GM12878 (cell line): ENCODE results near the gene NAA38. TPM values are rescaled to one million over a fixed set of nuclear protein-coding genes. Genes with fewer than 3 reads are reported as not detected.

Experiments
- ATAC-seq: fragments of 200-7000 bp; cut with Tn5 transposase; 3 replicates; pipeline ENCODE4 v1.9.1; 2020; ENCODE audit warnings: mild to moderate bottlenecking, moderate library complexity
- BruUV-seq: library from RNA; stranded (reverse); fragments of 400-500 nt; replicated peaks from 2 replicates; lab custom pipeline; 2021; lab: Mats Ljungman, UMichigan
- CTCF ChIA-PET: fragments of 300-600 bp; sonication (Branson Sonifier 250); formaldehyde crosslinking; extraction: SDS; loops from one replicate; lab custom pipeline; 2021; ENCODE audit warnings: inconsistent platforms; lab: Yijun Ruan, JAX
- POLR2A ChIA-PET: fragments of 350-600 bp; formaldehyde crosslinking; extraction: SDS; loops from one replicate; lab custom pipeline; 2021; ENCODE audit warnings: inconsistent platforms; lab: Charles Lee
- RAD21 ChIA-PET: fragments of 300-600 bp; sonication (Branson Sonifier 250); formaldehyde crosslinking; loops from one replicate; lab custom pipeline; 2023; ENCODE audit warnings: antibody characterized with exemption; ENCODE audit not compliant: unreplicated experiment; lab: Charles Lee
- SMC1A ChIA-PET: fragments of 300-600 bp; sonication (Branson Sonifier 250); formaldehyde crosslinking; loops from one replicate; lab custom pipeline; 2023; ENCODE audit not compliant: unreplicated experiment, uncharacterized antibody; lab: Charles Lee
- DNase-seq: peaks from one replicate; pipeline ENCODE4 v3.0.0-alpha.2; 2011; ENCODE audit warnings: low read depth, low spot score
- FAIRE-seq: peaks from 3 replicates; lab custom pipeline; 2011; peaks lifted over from hg19 to GRCh38; lab: Jason Lieb, UNC
- H2AFZ ChIP-seq: 2 replicates; pipeline ENCODE4 v1.6.0; 2011; ENCODE audit warnings: low read depth, low read length, control low read depth; ENCODE audit not compliant: control insufficient read depth
- H3K27ac ChIP-seq: 2 replicates; pipeline ENCODE4 v1.5.1; 2011; ENCODE audit warnings: control low read depth; ENCODE audit not compliant: control insufficient read depth, insufficient read depth
- H3K27me3 ChIP-seq, 2 experiments: replicated peaks in 1 of 2; 2 replicates each; pipeline versions ENCODE4 v1.6.0 to v1.6.1; 2011; ENCODE audit warnings: low read length in 1 of 2; ENCODE audit not compliant: control insufficient read depth in 2 of 2, insufficient read depth in 2 of 2
- H3K36me3 ChIP-seq, 2 experiments: 2 replicates each; pipeline ENCODE4 v1.5.1; 2011; ENCODE audit warnings: low read length in 1 of 2; ENCODE audit not compliant: control insufficient read depth in 2 of 2, insufficient read depth in 2 of 2
- H3K4me1 ChIP-seq: 2 replicates; pipeline ENCODE4 v1.6.1; 2011; ENCODE audit warnings: mild to moderate bottlenecking, low read length, moderate library complexity, mixed read lengths; ENCODE audit not compliant: control insufficient read depth, insufficient read depth
- H3K4me2 ChIP-seq: 2 replicates; pipeline ENCODE4 v1.6.0; 2011; ENCODE audit warnings: control low read depth; ENCODE audit not compliant: control insufficient read depth, insufficient read depth
- H3K4me3 ChIP-seq: fragments of 200-600 bp; sonication (generic); 2 replicates; pipeline ENCODE4 v1.5.1; 2016
- H3K79me2 ChIP-seq: 2 replicates; pipeline ENCODE4 v1.6.0; 2011; ENCODE audit warnings: low read length; ENCODE audit not compliant: control insufficient read depth, insufficient read depth
- H3K9ac ChIP-seq: 2 replicates; pipeline ENCODE4 v1.8.0; 2011; ENCODE audit warnings: low read length, control low read depth, mixed read lengths; ENCODE audit not compliant: control insufficient read depth, insufficient read depth
- H3K9me3 ChIP-seq: replicated peaks from 3 replicates; pipeline ENCODE4 v1.5.1; 2011; ENCODE audit warnings: mild to moderate bottlenecking, low read length; ENCODE audit not compliant: control insufficient read depth, insufficient read depth
- H4K20me1 ChIP-seq: 2 replicates; pipeline ENCODE4 v1.6.0; 2011; ENCODE audit not compliant: control insufficient read depth, insufficient read depth
- ATF7 ChIP-seq: fragments of 450-650 bp; IDR thresholded peaks from 2 replicates; pipeline ENCODE4 v1.6.1; 2016; ENCODE audit warnings: low read depth, mild to moderate bottlenecking
- BCLAF1 ChIP-seq: fragments of 450-650 bp; IDR thresholded peaks from 2 replicates; pipeline ENCODE4 v1.6.1; 2017; ENCODE audit warnings: antibody characterized with exemption, mild to moderate bottlenecking, moderate library complexity
- BHLHE40 ChIP-seq, 2 experiments: fragments of 450-650 bp in 1 of 2; IDR thresholded peaks; 2 replicates each; pipeline ENCODE4 v1.6.1; 2011 to 2017; ENCODE audit warnings: low read depth in 2 of 2, borderline replicate concordance in 1 of 2, improper control_type of control experiment in 1 of 2, low read length in 1 of 2, mild to moderate bottlenecking in 1 of 2
- ESRRA ChIP-seq: IDR thresholded peaks from 2 replicates; pipeline ENCODE4 v1.6.1; 2012; ENCODE audit warnings: mild to moderate bottlenecking, low read length, improper control_type of control experiment
- FOXK2 ChIP-seq: fragments of 450-650 bp; IDR thresholded peaks from 2 replicates; pipeline ENCODE4 v1.6.1; 2017; ENCODE audit warnings: mild to moderate bottlenecking, moderate library complexity
- JUND ChIP-seq: IDR thresholded peaks from 2 replicates; pipeline ENCODE4 v1.6.1; 2012; ENCODE audit warnings: low read depth, mild to moderate bottlenecking, low read length, improper control_type of control experiment, moderate library complexity
- KLF5 ChIP-seq: fragments of 450-650 bp; IDR thresholded peaks from 2 replicates; pipeline ENCODE4 v1.6.1; 2014; ENCODE audit warnings: mild to moderate bottlenecking; ENCODE audit not compliant: partially characterized antibody
- MAX ChIP-seq: IDR thresholded peaks from 2 replicates; pipeline ENCODE4 v1.6.1; 2012; ENCODE audit warnings: low read depth, low read length, improper control_type of control experiment
- PKNOX1 ChIP-seq: fragments of 450-650 bp; IDR thresholded peaks from 2 replicates; pipeline ENCODE4 v1.6.1; 2016; ENCODE audit warnings: mild to moderate bottlenecking
- RB1 ChIP-seq: fragments of 450-650 bp; formaldehyde crosslinking; IDR thresholded peaks from 2 replicates; pipeline ENCODE4 v1.6.1; 2017; ENCODE audit warnings: mild to moderate bottlenecking, borderline replicate concordance
- RELA ChIP-seq: fragments of 450-650 bp; IDR thresholded peaks from 2 replicates; pipeline ENCODE4 v1.8.0; 2014; ENCODE audit warnings: borderline replicate concordance; ENCODE audit not compliant: partially characterized antibody
- SMAD5 ChIP-seq: IDR thresholded peaks from 2 replicates; pipeline ENCODE4 v1.6.1; 2016; ENCODE audit warnings: antibody characterized with exemption, low read depth
- SMC3 ChIP-seq: IDR thresholded peaks from 2 replicates; pipeline ENCODE4 v1.6.1; 2011; ENCODE audit warnings: low read length, improper control_type of control experiment, borderline replicate concordance
- ZNF687 ChIP-seq: fragments of 450-650 bp; IDR thresholded peaks from 2 replicates; pipeline ENCODE4 v1.6.1; 2017; ENCODE audit warnings: mild to moderate bottlenecking, moderate library complexity
- WGBS: methylation state at CpG from one replicate; pipeline ENCODE4 v1.1.6; 2016; ENCODE audit warnings: low lambda C conversion rate; ENCODE audit not compliant: insufficient replicate concordance, insufficient coverage; ENCODE audit errors: missing lambda C conversion rate; 5-methylcytosine and 5-hydroxymethylcytosine counted together
- in situ Hi-C: fragments of 300-500 bp; cut with MboI; formaldehyde crosslinking; loops from 9 replicates; pipeline ENCODE4 v1.14.3; 2018; ENCODE audit warnings: mixed read lengths
- intact Hi-C: fragments of 100-400 bp; cut with micrococcal nuclease; formaldehyde crosslinking; loops from one replicate; pipeline ENCODE4 v1.14.2; 2022; ENCODE audit not compliant: unreplicated experiment
- polyA plus RNA-seq, 11 experiments: library from polyadenylated mRNA; depleted of rRNA in 4 of 11; unstranded in 6 of 11; stranded (reverse) in 5 of 11; fragments of >200 nt; fragmentation: Nextera tagmentation in 4 of 11; fragmentation: Illumina TruSeq in 1 of 11; extraction: Ambion mirVana in 4 of 11; extraction: Trizol in 1 of 11; gene quantifications; 1 replicate in 1 of 11; 2 replicates in 10 of 11; pipeline versions ENCODE4 v1.2.1 to v1.2.3, GENCODE V29; 2011 to 2016; ENCODE audit warnings: inconsistent platforms in 2 of 11, missing spikeins in 2 of 11, low read depth in 1 of 11
- total RNA-seq, 4 experiments: library from RNA; depleted of rRNA in 3 of 4; stranded (reverse); fragments of >200 nt in 3 of 4; fragmentation: Illumina TruSeq in 1 of 4; extraction: Trizol in 1 of 4; gene quantifications; 2 replicates each; pipeline versions ENCODE4 v1.2.1 to v1.2.3, GENCODE V29; 2013 to 2021

Gene NAA38
- total and polyA plus RNA-seq, 10 of the 15 experiments (the other 5 are each of a cell fraction or from before 2014, with no cell fraction given): 31.5 to 337 (median 215) TPM

GRCh38 chr17:7840441-7840840 lies 16.9 kb downstream of the NAA38 start (continued):
- TF ChIP-seq ZNF687 (no peak), SMAD5 (no peak), SMC3 (no peak), PKNOX1 (no peak), RELA (no peak)

GRCh38 chr17:7839876-7840261 lies 17.5 kb downstream of the NAA38 start:
- Histone ChIP-seq H3K9me3 (no peaks in the 10 kb centered on the region), H2AFZ (no peak overlapping the region), H3K9ac (no peak overlapping the region), H3K27me3 (no peaks in the 10 kb centered on the region), H4K20me1 (no peaks in the 10 kb centered on the region; the same call in none of the 2 replicates), H3K36me3 (peaks cover 0 to 5% of the 10 kb centered on the region in 2 experiments; a peak in 1 of 4 replicates), H3K4me1 (peaks cover 33% of the 10 kb centered on the region), H3K4me2 (0 out of 2 replicates have a peak overlapping the region, but pooled peaks have one; percentile 69), H3K79me2 (peaks cover 61% of the 10 kb centered on the region), H3K27ac (no peak overlapping the region), H3K4me3 (no peak overlapping the region)
- FAIRE-seq: no peak
- BruUV-seq: no TSS peak
- in situ Hi-C loops: no loop called here
- intact Hi-C loops: no loop called here
- no peak for ATAC-seq
- DNase-seq: no peak
- CTCF ChIA-PET: interaction anchor here (0.7 to 2.5 kb wide), 4 partner anchors 9 to 96 kb away, joined by 3 to 9 read pairs (median 6); partner anchors contain the start of gene NAA38
- WGBS: 59% methylated on average over 2 of the region's 2 CpGs
- POLR2A ChIA-PET: no interaction called here
- SMC1A ChIA-PET: interaction anchor here (1.2 to 1.5 kb wide), 3 partner anchors 11 to 43 kb away, joined by 3 read pairs; partner anchors contain the start of genes CYB5D1 and NAA38
- RAD21 ChIA-PET: interaction anchor here (1.3 kb wide), 1 partner anchor 17 kb away, joined by 6 read pairs; the partner anchor contains the start of gene NAA38
- TF ChIP-seq BHLHE40 (IDR thresholded peaks at IDR 0.05; ENCODE audit: borderline replicate concordance in 1 of 2, low read depth in 2 of 2, low read length in 1 of 2): peak; percentile 60 to 74; a peak in 3 of 4 replicates
- TF ChIP-seq RB1: no peak
- peak; percentile 93 for TF ChIP-seq FOXK2
- peak; percentile 92 for TF ChIP-seq JUND
- TF ChIP-seq MAX: no peak
- no peak for TF ChIP-seq ESRRA
- peak; percentile 95 for TF ChIP-seq KLF5
- peak; percentile 95 for TF ChIP-seq ATF7
- peak; percentile 77 for TF ChIP-seq BCLAF1
